Peyer's patch (tissue), 4 donors: ENCODE data around the gene BMP6.

Experiments used
- CTCF ChIP-seq, 6 experiments: fragments of 450-650 bp in 4 of 6; fragments of 200-600 bp in 2 of 6; sonication (generic) in 1 of 6; IDR thresholded peaks; one replicate each; pipeline ENCODE4 v1.5.1; 2017 to 2019; ENCODE audit warnings: antibody characterized with exemption in 6 of 6, mild to moderate bottlenecking in 3 of 6, moderate library complexity in 1 of 6
- POLR2A ChIP-seq, 2 donors: fragments of 450-650 bp; IDR thresholded peaks; one replicate each; pipeline ENCODE4 v1.5.1; 2017; ENCODE audit warnings: antibody characterized with exemption in 2 of 2, mild to moderate bottlenecking in 2 of 2, moderate library complexity in 2 of 2

DNA sequence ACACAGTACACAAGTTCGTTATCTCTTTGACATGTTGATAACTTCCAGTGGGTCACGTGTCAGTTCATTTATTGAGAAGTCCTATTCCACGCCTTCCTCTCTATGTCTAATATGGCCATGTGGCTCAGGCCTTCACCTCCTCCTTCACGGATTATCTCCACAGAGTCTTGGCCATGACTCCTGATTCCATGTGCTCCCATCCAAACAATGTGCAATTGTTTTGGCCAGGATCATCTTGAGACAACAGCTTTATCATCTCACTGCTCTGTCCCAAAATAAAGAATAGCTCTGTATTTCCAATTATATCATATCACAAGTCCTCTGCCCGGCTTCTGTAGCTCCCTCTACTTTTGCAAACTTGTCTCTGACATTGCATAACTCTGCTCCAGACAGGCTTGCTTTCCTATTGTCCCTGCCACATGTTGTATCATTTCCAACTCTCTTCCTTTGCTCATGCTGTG is 195.8 kb downstream of the BMP6 start:
- no peak for TF ChIP-seq CTCF (IDR thresholded peaks at IDR 0.05)
- TF ChIP-seq POLR2A (IDR thresholded peaks at IDR 0.05), result no peak
